PC-3 (cell line): ENCODE results near the gene ESR2.

Experiments
- EZH2phosphoT487 ChIP-seq: fragments of 300-600 bp; sonication (generic); IDR thresholded peaks from 2 replicates; pipeline ENCODE4 v1.6.1; 2018; ENCODE audit warnings: mild to moderate bottlenecking, antibody characterized with exemption, low read length, borderline replicate concordance
- TF ChIP-seq, protein P1 (sequence below): fragments of 300-600 bp; sonication (generic); conservative IDR thresholded peaks from 2 replicates; pipeline ENCODE4 v1.5.1; 2017; ENCODE audit warnings: antibody characterized with exemption, low read depth, mild to moderate bottlenecking, low read length

GRCh38 chr14:64329149-64329548, 35.0 kb upstream of the ESR2 start:
- TF ChIP-seq, protein P1, sequence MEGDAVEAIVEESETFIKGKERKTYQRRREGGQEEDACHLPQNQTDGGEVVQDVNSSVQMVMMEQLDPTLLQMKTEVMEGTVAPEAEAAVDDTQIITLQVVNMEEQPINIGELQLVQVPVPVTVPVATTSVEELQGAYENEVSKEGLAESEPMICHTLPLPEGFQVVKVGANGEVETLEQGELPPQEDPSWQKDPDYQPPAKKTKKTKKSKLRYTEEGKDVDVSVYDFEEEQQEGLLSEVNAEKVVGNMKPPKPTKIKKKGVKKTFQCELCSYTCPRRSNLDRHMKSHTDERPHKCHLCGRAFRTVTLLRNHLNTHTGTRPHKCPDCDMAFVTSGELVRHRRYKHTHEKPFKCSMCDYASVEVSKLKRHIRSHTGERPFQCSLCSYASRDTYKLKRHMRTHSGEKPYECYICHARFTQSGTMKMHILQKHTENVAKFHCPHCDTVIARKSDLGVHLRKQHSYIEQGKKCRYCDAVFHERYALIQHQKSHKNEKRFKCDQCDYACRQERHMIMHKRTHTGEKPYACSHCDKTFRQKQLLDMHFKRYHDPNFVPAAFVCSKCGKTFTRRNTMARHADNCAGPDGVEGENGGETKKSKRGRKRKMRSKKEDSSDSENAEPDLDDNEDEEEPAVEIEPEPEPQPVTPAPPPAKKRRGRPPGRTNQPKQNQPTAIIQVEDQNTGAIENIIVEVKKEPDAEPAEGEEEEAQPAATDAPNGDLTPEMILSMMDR = no peak
- no peak for TF ChIP-seq EZH2phosphoT487
